Hepatocyte (in vitro differentiated cells): ENCODE measurements around the gene BRINP3.

Experiments
- CTCF ChIP-seq: fragments of 200-600 bp; sonication (generic); IDR thresholded peaks from 2 replicates; pipeline ENCODE4 v1.5.1; 2016; ENCODE audit warnings: antibody characterized with exemption, mild to moderate bottlenecking; ENCODE audit not compliant: poor library complexity
- EZH2 ChIP-seq: fragments of 200-600 bp; sonication (generic); IDR thresholded peaks from 2 replicates; pipeline ENCODE4 v1.6.1; 2016; ENCODE audit warnings: antibody characterized with exemption, mild to moderate bottlenecking, borderline replicate concordance

GRCh38 chr1:190403402-190403801, 74.3 kb downstream of the BRINP3 start:
- TF ChIP-seq CTCF (no peak), EZH2 (no peak)
